ENCODE data around the gene RPH3AL. TPM values are rescaled to one million over a fixed set of nuclear protein-coding genes. Genes with fewer than 3 reads are reported as not detected.

Gene RPH3AL
- total and polyA plus RNA-seq, 2 of the 8 experiments (the other 6 are each of a cell fraction or from before 2014, with no cell fraction given), result 5.6 to 5.8 TPM

- H2AK5ac ChIP-seq (ENCODE audit: low read depth, low read length), result no peak overlapping the region
- H3K27ac ChIP-seq (ENCODE audit: low read depth, low read length), result no peak overlapping the region
- FAIRE-seq, result no peak
- no peak overlapping the region for H2BK15ac ChIP-seq (ENCODE audit: low read length)
- no peaks in the 10 kb centered on the region for H3K27me3 ChIP-seq (replicated peaks in 1 of 4; ENCODE audit: control insufficient read depth in 3 of 4, extremely low read depth in 1 of 4, insufficient read depth in 3 of 4, low read length in 3 of 4)
- no peak overlapping the region for H4K5ac ChIP-seq (ENCODE audit: insufficient read length, low read depth, low read length)
- H3K23ac ChIP-seq (ENCODE audit: insufficient read length), result no peak overlapping the region
- no peak overlapping the region for H3K4me3 ChIP-seq (ENCODE audit: extremely low read depth in 1 of 4, insufficient read depth in 2 of 4, low read depth in 3 of 4, low read length in 4 of 4)
- no peak overlapping the region for H2BK120ac ChIP-seq (replicated peaks; ENCODE audit: low read depth, low read length)
- WGBS, 2 experiments (ENCODE audit: extremely low coverage in 1 of 2, insufficient coverage in 1 of 2, insufficient read length in 1 of 2, insufficient replicate concordance in 2 of 2, low coverage in 1 of 2, low lambda C conversion rate in 2 of 2, missing lambda C conversion rate in 1 of 2), result 92% methylated on average over 14 of the region's 14 CpGs; no CpG with 5 or more reads in 1 of the 2 experiments
- no peak overlapping the region for H3K9ac ChIP-seq (replicated peaks in 1 of 4; ENCODE audit: extremely low read depth in 1 of 4, low read depth in 3 of 4, low read length in 3 of 4)
- H4K20me1 ChIP-seq (replicated peaks in 1 of 2; ENCODE audit: control insufficient read depth in 1 of 2, insufficient read depth in 2 of 2, low read length in 2 of 2), result peaks cover 0 to 2% of the 10 kb centered on the region in 2 experiments
- no peak overlapping the region for H4K8ac ChIP-seq (ENCODE audit: extremely low read depth, insufficient read depth, low read length)
- H2AFZ ChIP-seq (ENCODE audit: low read length), result no peak overlapping the region
- no peak overlapping the region for H2BK5ac ChIP-seq (ENCODE audit: low read depth, low read length)
- no peaks in the 10 kb centered on the region; a peak in 1 of 7 replicates for H3K4me1 ChIP-seq (replicated peaks in 1 of 4; ENCODE audit: control insufficient read depth in 3 of 4, insufficient read depth in 4 of 4, low read length in 3 of 4)
- H2BK20ac ChIP-seq (ENCODE audit: low read length), result no peak overlapping the region
- H3K79me2 ChIP-seq (ENCODE audit: control insufficient read depth in 1 of 2, insufficient read depth in 2 of 2, low read length in 2 of 2), result no peaks in the 10 kb centered on the region
- H3K4me2 ChIP-seq (ENCODE audit: insufficient read depth in 1 of 2, low read depth in 2 of 2, low read length in 2 of 2), result no peak overlapping the region
- DNase-seq (ENCODE audit: low read depth in 1 of 2, low spot score in 2 of 2), result no peak
- ChIA-PET POLR2A (ENCODE audit: partially characterized antibody) (no interaction called here), CTCF (ENCODE audit: partially characterized antibody) (interaction anchor here (0.7 to 3.4 kb wide), 17 partner anchors 9 to 534 kb away, joined by 3 to 21 read pairs (median 4); no protein-coding TSS in a partner anchor)
- H3K56ac ChIP-seq (replicated peaks; ENCODE audit: insufficient read length, low read depth, low read length), result no peak overlapping the region
- H2BK12ac ChIP-seq (ENCODE audit: low read depth, low read length), result no peak overlapping the region
- no peaks in the 10 kb centered on the region for H3K9me3 ChIP-seq (ENCODE audit: insufficient read depth in 2 of 2, low read depth in 1 of 2, low read length in 1 of 2)
- no peaks in the 10 kb centered on the region for H3K36me3 ChIP-seq (ENCODE audit: control insufficient read depth in 2 of 4, insufficient read depth in 4 of 4, low read length in 3 of 4)
- no peak overlapping the region for H3K18ac ChIP-seq (ENCODE audit: extremely low read depth, low read length)
- H4K91ac ChIP-seq (replicated peaks; ENCODE audit: insufficient read length, low read length), result no peak overlapping the region
- no peak overlapping the region for H3K4ac ChIP-seq (replicated peaks; ENCODE audit: insufficient read length, low read depth, low read length)
- no peaks in the 10 kb centered on the region for H3K79me1 ChIP-seq (ENCODE audit: low read depth, low read length)
- no peak overlapping the region for H3K14ac ChIP-seq (ENCODE audit: insufficient read length)
- no peaks in the 10 kb centered on the region for H3K23me2 ChIP-seq (ENCODE audit: low read depth, low read length)
- TF ChIP-seq BRCA1 (IDR thresholded peaks at IDR 0.05; ENCODE audit: low read depth, low read length) (no peak), JUN (IDR thresholded peaks at IDR 0.05; ENCODE audit: low read depth, low read length) (no peak), TAF1 (IDR thresholded peaks at IDR 0.05; ENCODE audit: low read depth, low read length) (no peak), KDM4A (IDR thresholded peaks at IDR 0.05; ENCODE audit: low read depth, low read length, severe bottlenecking) (no peak), ASH2L (IDR thresholded peaks at IDR 0.05; ENCODE audit: low read length) (no peak), CHD2 (IDR thresholded peaks at IDR 0.05; ENCODE audit: low read length) (no peak), JUND (IDR thresholded peaks at IDR 0.05; ENCODE audit: low read length) (no peak), SIX5 (IDR thresholded peaks at IDR 0.05; ENCODE audit: low read depth, low read length) (no peak), SUZ12 (IDR thresholded peaks at IDR 0.05; ENCODE audit: low read length) (no peak), TAF7 (optimal IDR thresholded peaks at IDR 0.05; ENCODE audit: borderline replicate concordance, low read depth, low read length) (no peak), CEBPB (IDR thresholded peaks at IDR 0.05; ENCODE audit: low read depth, low read length) (no peak), EGR1 (IDR thresholded peaks at IDR 0.05; ENCODE audit: borderline replicate concordance, low read depth, low read length) (no peak), BCL11A (IDR thresholded peaks at IDR 0.05; ENCODE audit: low read depth in 2 of 2, low read length in 2 of 2) (no peak), RAD21 (IDR thresholded peaks at IDR 0.05 in 1 of 2, conservative IDR thresholded peaks at IDR 0.05 in 1 of 2; ENCODE audit: low read depth in 2 of 2, low read length in 2 of 2) (no peak), RNF2 (IDR thresholded peaks at IDR 0.05; ENCODE audit: borderline replicate concordance, low read depth, low read length, missing control alignments, poor library complexity, severe bottlenecking) (no peak)
Measured at GRCh38 chr17:165939-166338, 186.7 kb downstream of the RPH3AL start.

Measured in H1 (cell line).